GM19463 (cell line): ENCODE measurements around the gene UBC.
A peak's percentile ranks its signal among the peaks of the same experiment; 100 is the strongest.

Experiments
- ATAC-seq: cut with Tn5 transposase; IDR thresholded peaks from one replicate; pipeline ENCODE4 v1.9.1; 2021; ENCODE audit warnings: mild to moderate bottlenecking, moderate library complexity; ENCODE audit not compliant: unreplicated experiment

The UBC gene

DNA sequence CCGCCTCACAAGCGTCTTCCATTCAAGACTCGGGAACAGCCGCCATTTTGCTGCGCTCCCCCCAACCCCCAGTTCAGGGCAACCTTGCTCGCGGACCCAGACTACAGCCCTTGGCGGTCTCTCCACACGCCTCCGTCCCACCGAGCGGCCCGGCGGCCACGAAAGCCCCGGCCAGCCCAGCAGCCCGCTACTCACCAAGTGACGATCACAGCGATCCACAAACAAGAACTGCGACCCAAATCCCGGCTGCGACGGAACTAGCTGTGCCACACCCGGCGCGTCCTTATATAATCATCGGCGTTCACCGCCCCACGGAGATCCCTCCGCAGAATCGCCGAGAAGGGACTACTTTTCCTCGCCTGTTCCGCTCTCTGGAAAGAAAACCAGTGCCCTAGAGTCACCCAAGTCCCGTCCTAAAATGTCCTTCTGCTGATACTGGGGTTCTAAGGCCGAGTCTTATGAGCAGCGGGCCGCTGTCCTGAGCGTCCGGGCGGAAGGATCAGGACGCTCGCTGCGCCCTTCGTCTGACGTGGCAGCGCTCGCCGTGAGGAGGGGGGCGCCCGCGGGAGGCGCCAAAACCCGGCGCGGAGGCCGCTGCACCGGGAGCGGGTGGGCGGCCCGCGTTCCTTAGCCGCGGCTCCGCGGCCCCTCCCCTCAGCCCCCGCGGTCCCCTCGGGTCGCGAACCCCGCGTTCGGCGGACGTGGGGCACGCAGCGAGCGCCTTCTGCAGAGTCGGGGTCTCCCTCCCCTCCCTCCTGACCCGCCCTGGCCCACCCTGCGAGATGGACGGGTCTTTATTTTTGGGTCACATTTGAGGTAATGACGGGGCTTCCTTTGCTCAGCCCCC, at the start of gene UBC:
Gene UBC (minus strand): TSS at position 259 of the 847 bp plus-strand sequence. CDS start 879 bp downstream, outside the sequence.
- ATAC-seq, result no peak

DNA sequence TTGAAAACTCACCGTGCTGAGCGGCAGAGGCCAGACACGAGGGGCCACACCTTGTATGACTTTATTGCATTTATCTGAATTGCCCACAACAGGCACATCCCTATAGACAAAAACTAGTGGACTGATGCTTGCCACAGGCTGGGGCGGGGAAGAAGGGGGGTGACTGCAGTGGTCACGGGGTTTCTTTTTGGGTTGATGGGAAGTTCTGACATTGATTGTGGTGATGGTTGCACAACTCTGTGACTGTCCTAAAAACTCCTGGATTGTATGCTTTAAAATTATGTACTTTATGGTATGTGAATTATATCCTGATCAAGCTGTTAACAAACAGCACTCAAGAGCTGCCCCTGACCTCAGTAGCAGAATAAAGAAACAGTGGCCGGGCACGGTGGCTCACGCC, 48.8 kb upstream of the UBC start:
- no peak for ATAC-seq

DNA sequence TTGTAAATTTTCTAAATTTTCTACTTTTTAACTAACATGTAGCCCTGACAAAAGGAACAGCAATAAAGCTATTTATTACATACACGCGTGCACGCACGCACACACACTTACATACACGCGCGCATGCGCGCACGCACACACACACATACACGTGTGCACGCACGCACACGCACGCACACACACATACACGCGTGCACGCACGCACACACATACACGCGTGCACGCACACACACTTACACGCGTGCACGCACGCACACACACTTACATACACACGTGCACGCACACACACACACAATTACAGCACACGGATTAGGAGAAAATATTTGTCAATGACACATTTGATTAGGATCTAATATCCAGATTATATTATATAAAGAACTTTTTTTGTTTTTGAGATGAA, 46.6 kb upstream of the UBC start:
- no peak for ATAC-seq

DNA sequence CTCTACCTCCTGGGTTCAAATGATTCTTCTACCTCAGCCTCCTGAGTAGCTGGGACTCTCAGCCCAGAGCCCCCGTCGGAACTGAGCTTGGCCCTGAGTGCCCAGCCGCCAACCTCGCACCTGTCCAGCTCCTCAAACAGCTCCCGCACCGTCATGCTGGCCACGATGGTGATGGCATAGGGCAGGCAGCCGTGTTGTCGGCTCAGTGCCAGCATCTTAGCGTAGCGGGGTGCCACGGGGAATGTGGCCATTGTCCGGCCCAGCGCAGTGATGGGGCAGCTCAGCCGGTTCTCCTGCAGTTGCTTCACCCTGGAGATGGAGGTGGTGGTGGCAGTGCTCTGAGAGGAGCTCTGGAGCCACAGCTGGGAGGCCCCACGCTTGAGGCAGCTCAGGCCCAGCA, 42.1 kb upstream of the UBC start:
- ATAC-seq, result no peak

DNA sequence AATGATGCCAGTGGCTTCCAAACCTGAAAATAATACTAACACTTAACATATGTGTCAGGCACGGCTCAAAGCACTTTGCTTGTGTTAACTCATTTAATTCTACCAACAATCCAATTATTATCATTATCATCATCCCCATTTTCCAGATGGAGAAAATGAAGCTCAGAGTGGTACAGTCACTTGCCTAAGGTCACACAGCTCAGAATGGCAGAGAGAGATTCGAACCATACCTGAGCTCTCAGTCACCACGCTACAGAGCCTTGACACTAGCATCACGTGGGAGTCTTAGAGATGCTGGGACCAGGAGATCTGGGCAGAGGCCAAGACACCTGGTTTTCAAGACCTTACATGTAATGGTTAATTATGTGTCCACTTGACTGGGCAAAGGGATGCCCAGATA, 40.3 kb upstream of the UBC start:
- no peak for ATAC-seq

DNA sequence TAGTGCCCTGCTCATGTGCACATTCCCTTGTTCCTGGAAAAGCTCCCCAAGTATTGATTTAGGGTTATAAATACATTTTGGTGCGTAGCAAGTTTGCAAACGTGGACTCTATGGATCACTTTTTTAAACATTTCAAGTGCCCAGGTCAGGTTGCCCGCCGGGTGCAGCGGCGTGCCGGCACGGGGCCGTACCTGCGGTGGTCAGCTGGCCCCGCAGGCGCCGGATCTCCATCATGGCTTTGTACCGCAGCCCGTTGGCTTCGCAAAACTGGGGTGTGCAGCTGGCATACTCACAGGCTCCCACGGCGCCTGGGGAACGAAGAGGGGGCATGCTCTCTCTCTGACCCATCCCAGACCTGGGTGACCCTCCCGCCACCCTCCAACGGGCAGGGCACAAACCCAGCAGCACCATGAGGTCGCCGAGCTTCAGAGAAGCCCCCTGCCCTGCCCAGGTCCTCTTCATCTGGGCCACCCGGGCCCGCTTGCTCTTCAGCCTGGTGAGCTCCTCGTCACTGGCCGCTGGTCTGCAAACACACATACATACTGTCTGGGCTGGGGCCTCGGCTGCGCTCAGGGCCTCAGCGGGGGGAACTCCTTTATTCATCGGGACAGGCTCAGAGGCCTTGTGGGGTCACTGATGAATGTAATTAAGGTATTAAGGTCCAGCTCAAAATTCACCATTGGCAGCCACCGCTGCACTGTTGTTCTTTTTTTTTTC, 39.4 kb upstream of the UBC start:
- no peak for ATAC-seq

DNA sequence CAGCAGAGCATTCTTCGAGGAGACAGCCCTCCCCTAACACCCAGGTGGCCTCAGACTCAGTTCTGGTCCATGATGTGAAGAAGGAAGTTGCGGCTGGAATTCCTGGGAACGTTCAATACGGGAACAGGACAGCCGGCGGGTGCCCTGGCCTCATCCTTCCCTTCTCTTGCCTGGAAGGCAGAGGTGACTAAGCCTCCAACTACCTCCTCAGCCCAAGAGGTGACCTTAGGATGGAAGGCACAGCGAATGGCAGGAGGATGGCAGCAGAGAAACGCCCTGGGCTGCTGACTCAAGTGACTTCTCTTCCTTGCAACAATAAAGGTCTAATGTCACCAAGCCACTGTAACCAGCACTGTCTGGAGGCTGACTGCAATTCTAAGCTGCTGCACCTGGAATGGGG, 38.4 kb upstream of the UBC start:
- ATAC-seq, result no peak

DNA sequence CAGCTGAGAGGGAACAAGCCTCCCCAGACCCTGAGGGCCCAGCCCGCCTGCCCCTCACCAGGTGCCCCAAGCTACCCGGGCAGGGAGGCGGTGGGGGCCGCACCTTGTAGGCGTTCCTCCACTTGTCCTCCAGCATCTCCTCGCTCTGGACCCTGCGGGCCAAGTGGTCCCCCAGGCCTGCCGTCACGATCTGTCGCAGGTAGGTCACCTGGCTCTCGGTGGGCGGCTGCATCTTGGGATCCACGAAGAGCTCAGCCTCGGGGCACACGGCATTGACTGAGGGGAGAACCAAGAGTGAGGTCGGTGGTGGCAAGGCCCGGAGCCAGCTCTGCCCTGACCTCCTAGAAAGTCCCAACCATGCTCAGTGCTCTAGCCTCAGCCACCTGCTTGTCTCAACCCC, 37.8 kb upstream of the UBC start:
- no peak for ATAC-seq

DNA sequence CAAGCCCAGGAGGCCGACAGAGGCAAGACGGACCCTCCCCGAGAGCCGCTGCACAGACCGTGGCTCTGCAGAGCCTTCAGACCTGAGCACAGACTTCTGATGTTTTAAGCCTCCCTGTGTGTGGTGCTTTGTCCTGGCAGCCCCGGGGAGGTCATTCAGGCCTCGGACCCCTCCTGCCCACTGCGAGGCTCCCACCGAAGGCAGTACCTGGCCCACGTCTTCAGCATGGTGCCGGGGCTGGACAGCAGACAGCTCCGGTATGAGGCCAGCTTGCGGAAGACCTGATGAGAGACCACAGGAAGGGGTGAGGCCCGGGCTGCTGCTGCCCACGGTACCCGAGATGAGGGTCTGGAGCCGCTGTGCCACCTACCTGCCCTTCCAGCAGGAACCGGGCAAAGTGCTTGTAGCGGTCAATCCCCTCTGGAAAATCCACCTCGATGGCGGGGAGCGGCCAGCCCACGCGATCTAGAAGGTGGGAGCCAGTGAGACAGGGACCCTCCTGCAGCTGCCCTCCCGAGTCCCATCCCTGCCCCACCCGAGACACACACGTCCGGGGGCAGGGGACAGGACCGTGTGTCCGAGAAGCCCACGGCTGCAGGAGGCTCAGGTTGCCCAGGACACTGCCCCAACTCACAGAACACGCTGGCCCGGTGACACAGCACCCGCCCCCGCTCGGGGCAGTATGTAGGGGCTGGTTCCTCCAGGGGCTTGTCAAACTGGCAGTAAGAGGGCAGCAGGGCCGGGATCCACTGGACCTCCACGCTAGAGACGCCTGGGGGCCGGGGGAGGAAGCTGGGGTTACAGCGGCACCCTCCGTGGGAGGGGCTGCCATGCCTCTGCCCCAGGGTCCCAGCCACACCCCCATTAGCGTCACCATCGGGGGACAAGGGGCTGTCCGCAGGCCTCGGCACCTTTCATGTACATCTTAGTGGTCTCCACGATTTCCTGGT, 35.6 kb upstream of the UBC start:
- no peak for ATAC-seq

DNA sequence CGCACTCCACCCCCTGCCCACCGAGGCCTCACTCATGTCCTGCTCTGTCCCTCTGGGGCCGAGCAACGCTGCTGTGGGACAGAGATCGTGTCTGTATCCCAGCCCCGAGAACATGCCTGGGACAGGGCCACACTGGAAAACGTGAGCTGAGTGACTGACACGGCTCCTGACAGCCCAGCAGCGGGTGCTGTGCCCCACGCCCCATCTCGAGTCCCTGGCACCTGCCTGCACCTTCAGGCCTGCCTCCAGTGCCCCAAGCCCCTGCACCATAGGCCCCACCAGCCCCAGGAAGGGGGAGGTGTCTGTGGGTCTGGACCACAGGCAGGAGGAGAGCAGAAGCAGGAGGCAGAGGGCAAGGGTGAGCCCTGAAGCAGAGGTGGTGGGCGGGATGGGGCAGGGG, 34.6 kb upstream of the UBC start:
- no peak for ATAC-seq

DNA sequence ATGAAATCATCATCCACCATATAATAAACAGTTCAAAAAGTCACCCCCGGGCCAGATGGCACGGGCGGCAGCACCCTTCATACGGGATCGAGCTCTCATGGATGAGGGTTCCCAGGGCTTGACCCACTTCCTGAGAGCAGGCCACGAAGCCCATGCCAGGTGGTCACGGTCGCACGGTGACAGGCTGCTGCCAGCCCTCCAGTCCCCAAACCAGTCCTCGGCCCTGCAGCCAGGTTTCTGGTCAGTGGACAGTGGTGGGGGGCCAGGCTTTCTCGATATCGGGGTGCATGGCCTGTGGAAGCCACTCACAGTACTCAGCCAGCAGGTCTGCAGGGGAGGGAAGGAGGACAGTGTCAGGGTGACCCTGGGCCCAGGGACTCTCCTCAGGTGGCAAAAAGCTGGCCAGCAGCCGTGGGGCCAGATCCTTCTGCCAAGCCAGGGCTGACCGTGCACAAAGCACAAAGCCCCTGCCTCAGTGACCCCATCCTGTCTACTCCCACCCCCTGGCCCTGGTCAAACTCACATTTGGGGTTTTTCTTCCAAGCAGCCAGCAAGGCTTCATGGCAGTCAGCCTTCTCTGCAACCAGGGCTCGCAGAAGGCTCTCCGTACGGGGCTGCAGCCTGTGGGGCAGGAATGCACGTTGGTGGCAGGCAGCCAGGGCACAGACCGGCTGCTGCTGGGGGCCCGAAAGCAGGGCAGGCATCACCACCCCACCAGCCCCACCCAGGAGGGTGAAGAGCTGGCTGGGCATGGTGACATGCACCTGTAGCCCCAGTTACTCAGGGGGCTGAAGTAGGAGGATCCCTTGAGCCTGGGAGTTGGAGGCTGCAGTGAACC, 33.3 kb upstream of the UBC start:
- ATAC-seq, result no peak

DNA sequence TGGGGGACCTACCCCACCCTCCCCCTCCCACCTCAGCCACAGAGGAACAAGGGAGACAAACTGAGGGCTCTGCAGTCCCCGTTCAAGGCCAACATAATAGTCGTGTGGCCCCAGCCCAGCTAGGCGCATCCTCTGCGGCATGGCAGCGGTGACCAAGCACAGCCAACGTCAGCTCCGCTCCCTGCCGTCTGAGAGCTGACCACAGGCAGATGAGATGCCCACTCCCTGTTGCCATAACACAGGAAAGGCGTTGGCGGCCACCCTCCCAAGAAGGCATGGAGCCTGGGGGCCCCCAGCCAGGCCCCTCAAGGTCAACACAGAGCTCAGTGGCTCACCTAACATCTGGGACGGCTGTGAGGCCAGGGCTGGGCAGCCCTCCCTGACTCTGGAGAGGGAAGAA, 32.6 kb upstream of the UBC start:
- ATAC-seq, result no peak

DNA sequence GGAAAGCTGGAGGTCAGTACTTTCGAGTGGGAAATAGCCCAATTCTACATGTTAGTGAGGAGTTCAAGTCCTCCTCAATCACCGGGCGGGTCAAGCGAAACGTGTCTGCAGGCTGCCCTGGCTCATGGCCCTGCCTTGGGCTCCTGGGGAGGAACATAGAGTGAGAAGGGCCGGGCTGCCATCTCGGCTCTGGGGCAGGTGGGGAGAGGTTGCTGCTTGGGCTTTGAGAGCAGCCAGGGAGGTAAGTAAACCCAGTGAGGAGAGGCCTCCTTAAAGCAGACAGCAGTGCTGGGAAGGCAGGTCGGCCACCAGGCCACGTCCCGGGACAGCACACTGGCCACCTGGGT, 32.0 kb upstream of the UBC start:
- ATAC-seq, result no peak

DNA sequence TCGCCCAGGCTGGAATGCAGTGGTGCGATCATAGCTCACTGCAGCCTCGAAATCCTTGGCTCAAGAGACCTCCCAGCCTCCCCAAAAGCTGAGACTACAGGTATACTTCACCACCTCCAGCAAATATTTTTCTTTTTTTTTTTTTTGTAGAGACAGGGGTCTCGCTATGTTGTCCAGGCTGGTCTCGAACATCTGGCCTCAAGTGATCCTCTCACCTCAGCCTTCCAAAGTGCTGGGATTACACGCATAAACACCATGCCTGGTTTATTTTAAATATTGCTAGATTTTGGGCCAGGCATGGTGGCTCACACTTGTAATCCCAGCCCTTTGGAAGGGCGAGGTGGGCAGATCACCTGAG, 26.7 kb upstream of the UBC start:
- ATAC-seq, result no peak

DNA sequence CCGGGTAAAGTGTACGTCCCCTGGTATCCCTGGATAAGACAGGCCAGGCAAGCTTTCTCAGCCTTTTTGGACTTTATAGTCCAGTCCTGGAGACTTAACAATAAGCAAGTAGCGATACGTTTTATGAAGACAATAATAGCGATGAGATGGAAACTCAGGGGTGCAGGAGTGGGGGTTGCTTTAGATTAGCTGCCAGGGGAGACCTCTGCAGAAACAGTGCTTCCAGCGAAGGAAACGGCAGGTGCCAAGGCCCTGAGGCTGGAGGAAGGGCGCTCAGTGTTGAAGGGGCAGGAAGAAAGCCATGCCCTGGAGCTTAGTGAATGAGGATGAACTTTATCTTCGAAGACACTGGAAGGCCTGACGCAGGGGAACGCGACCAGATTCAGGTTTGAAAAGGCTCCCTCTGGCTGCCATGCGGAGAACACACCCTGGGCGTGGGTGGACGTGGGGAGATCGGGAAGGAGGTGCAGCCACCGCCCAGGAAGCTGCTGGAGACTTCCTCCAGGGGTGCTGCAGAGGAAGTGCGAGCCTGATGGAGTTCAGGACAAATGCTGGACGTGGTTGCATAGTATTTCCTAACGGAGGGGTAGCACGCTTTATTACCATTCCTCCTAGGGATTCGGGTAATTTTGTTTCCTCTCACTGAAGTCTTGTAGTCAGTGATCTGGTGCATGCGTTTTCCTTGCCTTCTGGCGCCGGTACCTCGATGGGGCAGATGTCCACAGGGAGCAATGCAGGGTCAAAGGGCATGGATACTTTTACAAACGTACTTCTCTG, 26.1 kb upstream of the UBC start:
- peak; percentile 39 for ATAC-seq

DNA sequence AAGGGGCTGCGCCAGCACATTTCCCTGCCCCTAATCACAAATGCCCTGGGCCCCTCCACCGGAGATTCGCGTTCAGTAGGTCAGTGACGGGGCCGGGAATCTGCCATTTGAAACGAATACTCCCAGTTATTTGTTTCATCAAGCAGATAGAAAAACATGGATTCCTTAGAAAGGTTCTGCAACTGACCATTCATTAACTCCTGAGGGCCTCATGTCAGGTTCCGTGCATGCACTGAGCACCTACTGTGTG, 25.6 kb upstream of the UBC start:
- no peak for ATAC-seq

DNA sequence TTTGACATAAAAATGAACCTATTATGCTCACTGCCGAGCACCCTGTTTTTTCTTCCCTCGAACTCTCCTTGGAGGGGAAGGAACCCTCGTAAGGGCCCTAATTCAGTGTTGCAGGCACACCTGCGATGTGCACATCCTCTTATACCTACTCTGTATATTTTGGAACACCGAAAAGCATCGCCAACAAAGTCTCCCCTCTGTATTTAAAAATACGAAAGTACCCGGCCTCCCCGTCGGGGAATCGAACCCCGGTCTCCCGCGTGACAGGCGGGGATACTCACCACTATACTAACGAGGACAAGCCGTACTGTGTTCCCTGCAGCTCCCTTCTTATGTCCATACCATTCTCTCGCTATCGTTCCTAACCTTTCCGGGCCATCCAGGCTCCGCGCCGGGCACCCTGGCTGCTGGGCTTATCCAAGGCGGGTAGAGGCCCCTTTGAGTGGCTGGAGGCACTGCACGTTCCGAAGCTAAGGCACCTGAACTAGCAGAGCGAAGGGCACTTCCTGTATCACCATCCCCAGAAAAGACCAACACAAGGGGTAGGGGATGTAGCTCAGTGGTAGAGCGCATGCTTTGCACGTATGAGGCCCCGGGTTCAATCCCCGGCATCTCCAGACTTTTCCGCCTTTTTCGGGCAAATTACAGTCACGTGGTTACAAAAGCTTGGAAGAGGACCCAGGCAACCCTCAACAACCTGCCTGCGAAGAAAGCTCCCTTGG, 25.1 kb upstream of the UBC start:
- peak; percentile 64 for ATAC-seq

DNA sequence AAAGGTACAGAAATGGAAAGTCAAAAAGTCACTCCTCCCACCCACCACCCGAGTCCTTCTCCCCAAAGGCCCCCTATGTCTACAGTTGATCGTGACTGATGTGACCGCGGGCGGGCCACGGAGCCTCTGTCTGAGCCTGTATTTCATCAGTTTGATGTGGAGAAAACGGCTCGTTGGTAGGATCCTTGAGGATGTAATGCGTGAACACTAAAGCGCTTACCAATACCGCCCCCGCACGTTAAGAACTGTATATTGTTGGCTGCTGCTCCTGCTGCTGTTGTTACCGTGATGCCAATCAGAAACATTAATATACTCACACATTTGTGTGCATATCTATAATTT, 24.6 kb upstream of the UBC start:
- ATAC-seq, result peak; percentile 24

DNA sequence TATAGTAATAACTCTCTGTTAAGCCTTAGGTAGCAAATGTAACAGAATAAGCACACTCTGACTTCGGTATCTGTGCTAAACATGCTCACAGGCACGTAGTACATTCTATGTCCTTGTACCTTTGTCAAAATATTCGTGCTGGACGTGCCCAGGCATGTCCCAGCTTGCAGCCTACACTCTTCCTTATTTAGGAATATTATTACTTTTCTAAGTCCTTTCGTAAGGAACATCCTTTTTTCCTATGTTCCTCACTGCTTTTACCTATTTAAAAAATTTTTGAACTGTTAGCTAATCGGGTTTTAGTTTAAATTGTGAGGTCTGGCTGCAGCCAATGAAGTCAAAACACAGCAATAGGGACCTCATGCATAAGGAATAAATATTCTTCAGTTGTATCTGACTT, 24.1 kb upstream of the UBC start:
- no peak for ATAC-seq

DNA sequence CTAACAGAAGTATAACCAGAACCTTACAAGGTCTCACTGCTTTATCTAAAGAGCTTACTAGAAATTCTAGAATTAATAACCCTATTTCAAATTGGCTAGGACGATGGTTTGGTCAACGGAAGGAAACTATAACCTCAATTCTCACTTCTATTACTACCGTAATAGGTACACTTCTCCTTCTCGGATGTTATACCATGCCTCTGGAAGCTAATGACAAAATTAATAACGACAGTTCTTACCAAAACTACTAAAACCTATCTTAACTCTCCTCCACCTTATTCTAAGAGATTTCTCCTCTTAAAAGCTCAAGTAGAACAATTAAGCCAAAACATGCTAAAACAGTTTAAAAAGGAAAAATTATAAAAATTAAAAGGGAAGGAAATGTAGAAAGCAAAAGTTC, 23.7 kb upstream of the UBC start:
- ATAC-seq, result no peak
